Stimulated activated CD8-positive, alpha-beta memory T cell treated with anti-CD3 and anti-CD28 coated beads, Interleukin-4, amount 100 ng/mL, for 48 hours (primary cell): Measurements from ENCODE around the gene FYB1.

Experiments used
- DNase-seq: peaks from one replicate; pipeline ENCODE4 v3.0.0-alpha.2; 2020

Gene FYB1

GRCh38 chr5:39076101-39076756, 143.1 kb downstream of the FYB1 start:
- no peak for DNase-seq

GRCh38 chr5:39074017-39074814, 145.1 kb downstream of the FYB1 start, which contains the start of gene RICTOR:
RICTOR (minus strand) TSS chr5:39074399; CDS start chr5:39074377, 22 bp downstream.
- peak; percentile 94 for DNase-seq

GRCh38 chr5:39073767-39074016, 145.7 kb downstream of the FYB1 start:
- DNase-seq, result no peak

GRCh38 chr5:39072925-39073766, 146.2 kb downstream of the FYB1 start:
- peak; percentile 66 for DNase-seq

- DNase-seq, result no peak
Measured at GRCh38 chr5:39068099-39068498, 151.3 kb downstream of the FYB1 start.

- DNase-seq, result no peak
Measured at GRCh38 chr5:39064450-39064849, 154.9 kb downstream of the FYB1 start.

GRCh38 chr5:39063037-39063436, 156.3 kb downstream of the FYB1 start:
- no peak for DNase-seq

- no peak for DNase-seq
Measured at GRCh38 chr5:39062530-39062929, 156.8 kb downstream of the FYB1 start.

- no peak for DNase-seq
Measured at GRCh38 chr5:39062104-39062503, 157.3 kb downstream of the FYB1 start.

GRCh38 chr5:39059064-39059463, 160.3 kb downstream of the FYB1 start:
- DNase-seq, result no peak

- no peak for DNase-seq
Measured at GRCh38 chr5:39058178-39058921, 161.0 kb downstream of the FYB1 start.

GRCh38 chr5:39057734-39058133, 161.6 kb downstream of the FYB1 start:
- DNase-seq, result no peak

GRCh38 chr5:39055768-39056398, 163.5 kb downstream of the FYB1 start:
- no peak for DNase-seq
